22Rv1 (cell line): ENCODE measurements around the gene SLC17A4.

Experiments used
- CTCF ChIP-seq: fragments of 450-650 bp; IDR thresholded peaks from 2 replicates; pipeline ENCODE4 v1.5.1; 2017; ENCODE audit warnings: mild to moderate bottlenecking
- ZFX ChIP-seq: fragments of 450-650 bp; IDR thresholded peaks from 2 replicates; pipeline ENCODE4 v1.6.1; 2017; ENCODE audit warnings: antibody characterized with exemption, borderline replicate concordance

GRCh38 chr6:25709761-25710160 lies 44.8 kb upstream of the SLC17A4 start:
- TF ChIP-seq CTCF (no peak), ZFX (no peak)
